HFFc6 (cell line): ENCODE measurements around the gene SFT2D3. TPM values are rescaled to one million over a fixed set of nuclear protein-coding genes. Genes with fewer than 3 reads are reported as not detected.

Source experiments
- DNase-seq: peaks from one replicate; pipeline ENCODE4 v3.0.0-alpha.2; 2018
- H3K27ac Mint-ChIP-seq: 2 replicates; pipeline ENCODE4 v1.8.0; 2020; ENCODE audit warnings: mild to moderate bottlenecking, mixed read lengths
- H3K27me3 Mint-ChIP-seq: 2 replicates; pipeline ENCODE4 v1.8.0; 2021; ENCODE audit warnings: mild to moderate bottlenecking, moderate library complexity, mixed read lengths; ENCODE audit not compliant: insufficient read depth
- H3K36me3 Mint-ChIP-seq: 2 replicates; pipeline ENCODE4 v1.8.0; 2021; ENCODE audit warnings: low read depth, mixed read lengths
- H3K4me1 Mint-ChIP-seq: 2 replicates; pipeline ENCODE4 v1.8.0; 2020; ENCODE audit warnings: low read depth, mixed read lengths
- H3K4me3 Mint-ChIP-seq: 2 replicates; pipeline ENCODE4 v1.8.0; 2020; ENCODE audit warnings: mild to moderate bottlenecking, moderate library complexity, mixed read lengths
- H3K9me3 Mint-ChIP-seq: 2 replicates; pipeline ENCODE4 v1.8.0; 2020; ENCODE audit warnings: mild to moderate bottlenecking, mixed read lengths
- CTCF ChIP-seq: fragments of 200-600 bp; sonication (generic); IDR thresholded peaks from 2 replicates; pipeline ENCODE4 v1.5.0; 2021; ENCODE audit warnings: antibody characterized with exemption, mild to moderate bottlenecking
- long read RNA-seq: library from polyadenylated mRNA; unstranded; transcript quantifications from one replicate; pipeline ENCODE4 v2.0.0, GENCODE V29; 2019
- total RNA-seq, 6 experiments: library from RNA; stranded (reverse); fragmentation: NEBNext Ultra II Directional; extraction: Animal tissue kit (Norgen Biotek cat#: 25700); gene quantifications; 2 replicates in 1 of 6; 3 replicates in 5 of 6; pipeline ENCODE4 v1.2.3, GENCODE V29; 2021

Gene SFT2D3
- 1 to 10 TPM; 2.5 to 3.2 (median 3.0) TPM for total RNA-seq
- long read RNA-seq, partial matches to known transcripts: 0 of 1 reads
- long read RNA-seq, other reads (novel, unspliced or antisense): 0 of 1 reads

- Mint-ChIP-seq H3K4me1 (peaks cover 39% of the 10 kb centered on the region), H3K9me3 (no peaks in the 10 kb centered on the region), H3K36me3 (peaks cover 15% of the 10 kb centered on the region; the same call in 1 of the 2 replicates), H3K27me3 (no peaks in the 10 kb centered on the region; the same call in 1 of the 2 replicates), H3K27ac (peak within 1 kb of the TSS; percentile 91), H3K4me3 (peak within 1 kb of the TSS; percentile 90)
- DNase-seq: peak; percentile 88
- TF ChIP-seq CTCF: no peak
These were observed at the start of gene SFT2D3 for GRCh38 chr2:127701193-127701650. SFT2D3 (plus strand) TSS chr2:127701497; CDS start chr2:127701529, 32 bp downstream.

- Mint-ChIP-seq H3K4me1 (peaks cover 21% of the 10 kb centered on the region), H3K27ac (no peak overlapping the region; the same call in 1 of the 2 replicates), H3K27me3 (no peaks in the 10 kb centered on the region; the same call in none of the 2 replicates), H3K36me3 (no peaks in the 10 kb centered on the region; the same call in 1 of the 2 replicates), H3K9me3 (no peaks in the 10 kb centered on the region), H3K4me3 (no peak overlapping the region)
- DNase-seq: peak; percentile 15
- TF ChIP-seq CTCF: no peak
These were observed 49.2 kb upstream of the SFT2D3 start for GRCh38 chr2:127651971-127652550.

- H3K36me3 Mint-ChIP-seq: no peaks in the 10 kb centered on the region; the same call in 1 of the 2 replicates
These were observed 48.4 kb upstream of the SFT2D3 start for GRCh38 chr2:127652786-127653357.

GRCh38 chr2:127653421-127654083, 47.7 kb upstream of the SFT2D3 start:
- Mint-ChIP-seq H3K4me3 (no peak overlapping the region), H3K9me3 (no peaks in the 10 kb centered on the region), H3K36me3 (no peaks in the 10 kb centered on the region; the same call in 1 of the 2 replicates), H3K27me3 (peaks cover 3% of the 10 kb centered on the region), H3K27ac (no peak overlapping the region), H3K4me1 (peaks cover 8% of the 10 kb centered on the region)
- no peak for DNase-seq
- no peak for TF ChIP-seq CTCF

More at GRCh38 chr2:127652786-127653357, 48.4 kb upstream of the SFT2D3 start:
- no peak for TF ChIP-seq CTCF
- Mint-ChIP-seq H3K27ac (peak overlapping the region; percentile 34; the same call in 1 of the 2 replicates), H3K9me3 (no peaks in the 10 kb centered on the region), H3K4me3 (no peak overlapping the region), H3K27me3 (peaks cover 3% of the 10 kb centered on the region), H3K4me1 (peaks cover 13% of the 10 kb centered on the region)
- DNase-seq: no peak

- peaks cover 6% of the 10 kb centered on the region for H3K4me1 Mint-ChIP-seq
- no peaks in the 10 kb centered on the region for H3K9me3 Mint-ChIP-seq
- no peaks in the 10 kb centered on the region; the same call in 1 of the 2 replicates for H3K36me3 Mint-ChIP-seq
- no peak for TF ChIP-seq CTCF
- no peak overlapping the region for H3K27ac Mint-ChIP-seq
- no peak for DNase-seq
- H3K27me3 Mint-ChIP-seq: peaks cover 5% of the 10 kb centered on the region
- no peak overlapping the region for H3K4me3 Mint-ChIP-seq
These were observed 47.0 kb upstream of the SFT2D3 start for GRCh38 chr2:127654084-127654837.
